HG03196 (cell line): Measurements from ENCODE around the gene MDGA2.

ENCODE experiments used
- ATAC-seq: cut with Tn5 transposase; IDR thresholded peaks from one replicate; pipeline ENCODE4 v1.9.1; 2021; ENCODE audit not compliant: unreplicated experiment

MDGA2 gene

GRCh38 chr14:47155395-47155794 lies 520.0 kb downstream of the MDGA2 start:
- ATAC-seq: no peak

- ATAC-seq: no peak
Measured at GRCh38 chr14:47154276-47154797, 521.1 kb downstream of the MDGA2 start.

GRCh38 chr14:47153746-47154145 lies 521.7 kb downstream of the MDGA2 start:
- no peak for ATAC-seq

GRCh38 chr14:47150267-47150666 lies 525.1 kb downstream of the MDGA2 start:
- no peak for ATAC-seq

GRCh38 chr14:47149326-47149725 lies 526.1 kb downstream of the MDGA2 start:
- no peak for ATAC-seq

GRCh38 chr14:47148686-47149085 lies 526.7 kb downstream of the MDGA2 start:
- no peak for ATAC-seq

GRCh38 chr14:47120645-47121044 lies 554.8 kb downstream of the MDGA2 start:
- ATAC-seq: no peak

- ATAC-seq: no peak
Measured at GRCh38 chr14:47103771-47104170, 571.6 kb downstream of the MDGA2 start.

- no peak for ATAC-seq
Measured at GRCh38 chr14:47102472-47102871, 572.9 kb downstream of the MDGA2 start.

- ATAC-seq: no peak
Measured at GRCh38 chr14:47085678-47086077, 589.7 kb downstream of the MDGA2 start.

- ATAC-seq: no peak
Measured at GRCh38 chr14:47065326-47065725, 610.1 kb downstream of the MDGA2 start.

- no peak for ATAC-seq
Measured at GRCh38 chr14:47060050-47060449, 615.4 kb downstream of the MDGA2 start.

GRCh38 chr14:47057364-47057763 lies 618.0 kb downstream of the MDGA2 start:
- no peak for ATAC-seq

- ATAC-seq: no peak
Measured at GRCh38 chr14:47044841-47045240, 630.6 kb downstream of the MDGA2 start.

- no peak for ATAC-seq
Measured at GRCh38 chr14:47040550-47040949, 634.9 kb downstream of the MDGA2 start.

- no peak for ATAC-seq
Measured at GRCh38 chr14:47039336-47039735, 636.1 kb downstream of the MDGA2 start.

- ATAC-seq: no peak
Measured at GRCh38 chr14:47022721-47023120, 652.7 kb downstream of the MDGA2 start.

GRCh38 chr14:47020500-47020899 lies 654.9 kb downstream of the MDGA2 start:
- ATAC-seq: no peak

GRCh38 chr14:47012533-47013280 lies 662.7 kb downstream of the MDGA2 start:
- ATAC-seq: no peak

GRCh38 chr14:47009615-47010014 lies 665.8 kb downstream of the MDGA2 start:
- no peak for ATAC-seq

- ATAC-seq: no peak
Measured at GRCh38 chr14:47008732-47009131, 666.7 kb downstream of the MDGA2 start.

GRCh38 chr14:46999661-47000060 lies 675.7 kb downstream of the MDGA2 start:
- ATAC-seq: no peak

- no peak for ATAC-seq
Measured at GRCh38 chr14:46989566-46989965, 685.8 kb downstream of the MDGA2 start.
